ENCODE data around the gene SLC44A1. TPM values are rescaled to one million over a fixed set of nuclear protein-coding genes. Genes with fewer than 3 reads are reported as not detected.

SLC44A1 gene
- 18.7 and 19.5 TPM in 2 replicates for total RNA-seq

DNA sequence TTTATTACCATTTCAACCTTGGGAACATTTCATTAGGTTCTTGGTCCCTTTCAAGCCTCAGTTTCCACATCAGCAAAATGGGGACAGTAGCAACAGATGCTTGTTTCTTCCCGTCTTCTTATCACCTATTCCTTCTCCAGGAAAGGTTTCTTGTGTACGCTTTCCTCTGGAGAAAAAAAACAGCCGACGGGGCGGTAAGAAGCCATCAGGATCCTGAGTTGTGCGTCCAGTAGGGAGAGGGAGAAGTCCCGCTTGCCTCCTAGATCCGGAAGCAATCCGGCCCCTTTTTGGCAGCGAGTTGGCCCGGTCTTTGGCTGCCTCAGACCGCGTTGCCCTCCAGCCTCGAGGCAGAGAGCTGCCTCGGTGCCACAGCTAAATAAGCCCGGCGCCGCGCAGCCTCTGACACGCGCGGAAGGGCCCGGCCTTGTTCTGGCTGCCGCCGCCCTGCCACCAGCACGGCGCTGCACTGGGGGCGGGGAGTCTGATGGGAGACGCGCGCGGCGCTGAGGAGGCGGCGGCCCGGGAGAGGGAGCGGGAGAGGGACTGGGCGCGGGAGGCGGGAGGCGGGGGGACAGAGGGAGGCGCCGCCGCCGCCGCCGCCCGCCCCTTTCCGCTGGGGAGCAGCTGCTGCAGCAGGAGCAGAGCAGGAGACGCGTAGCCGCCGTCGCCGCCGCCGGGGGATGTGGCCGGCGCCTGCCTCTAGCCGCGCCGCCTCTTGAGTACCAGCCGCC is at the start of gene SLC44A1:
SLC44A1 (plus strand) TSS at position 649 of the 731 bp plus-strand sequence. CDS start 218 bp downstream, outside the sequence.

DNA sequence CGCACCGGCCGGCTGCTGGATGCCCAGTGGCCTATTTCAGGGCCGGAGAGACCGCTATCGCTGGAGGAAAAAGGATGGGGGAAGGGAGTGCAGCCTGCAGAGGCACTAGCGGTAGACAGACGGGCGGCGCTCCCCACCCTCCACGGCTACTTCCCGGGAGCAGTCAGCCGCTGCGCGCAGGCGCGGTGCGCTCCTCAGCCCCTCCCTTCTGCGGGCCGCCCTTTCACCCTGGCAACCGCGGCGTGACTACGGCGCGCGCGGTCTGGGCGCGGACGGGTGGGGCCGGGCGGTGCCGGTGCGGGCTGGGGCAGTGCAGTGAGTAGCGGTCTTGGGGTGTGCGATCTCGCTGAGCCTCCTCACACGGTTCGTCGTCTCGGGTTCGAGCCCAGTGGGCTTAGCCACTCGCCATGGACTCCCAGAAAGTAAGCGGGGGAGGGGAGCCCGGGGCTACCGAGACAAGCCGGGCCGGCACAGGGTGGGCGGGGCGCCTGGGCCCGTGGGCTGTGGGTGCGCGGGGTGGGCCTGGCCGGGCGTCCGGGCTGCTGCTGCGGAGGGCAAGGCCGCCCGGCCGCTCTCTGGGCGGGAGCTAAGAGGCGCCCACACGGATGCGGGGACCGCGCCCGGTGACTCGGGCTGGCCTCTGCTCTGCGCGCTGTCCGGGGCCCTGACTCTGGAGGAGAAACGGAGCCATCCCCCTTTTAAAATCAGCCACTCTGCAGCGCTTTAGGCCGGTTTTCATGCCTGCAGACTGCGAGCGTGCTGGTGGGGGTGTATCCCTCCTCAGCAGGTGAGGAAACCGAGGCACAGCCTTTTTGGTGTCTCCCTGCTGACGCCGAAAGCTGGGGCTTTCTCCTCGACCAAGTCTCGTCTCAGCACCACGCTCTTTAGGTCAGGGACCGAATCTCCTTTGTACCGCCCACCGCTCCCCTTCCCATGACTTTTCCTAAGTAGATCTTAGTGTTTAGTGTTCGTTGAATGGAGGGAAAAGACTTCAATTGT is 203.7 kb downstream of the SLC44A1 start, which contains the start of gene FSD1L:
FSD1L (plus strand) TSS at position 221 of the 999 bp plus-strand sequence; CDS start at position 408, 187 bp downstream.

Other genes starting within 250 kb of the SLC44A1 start
- gene FSD1L, start 203.4 kb downstream of the SLC44A1 start, total RNA-seq: 0.84 and 1.0 TPM in 2 replicates

Data from bronchus fibroblast of lung (primary cell).